ENCODE data around the gene TRPV4.

DNA sequence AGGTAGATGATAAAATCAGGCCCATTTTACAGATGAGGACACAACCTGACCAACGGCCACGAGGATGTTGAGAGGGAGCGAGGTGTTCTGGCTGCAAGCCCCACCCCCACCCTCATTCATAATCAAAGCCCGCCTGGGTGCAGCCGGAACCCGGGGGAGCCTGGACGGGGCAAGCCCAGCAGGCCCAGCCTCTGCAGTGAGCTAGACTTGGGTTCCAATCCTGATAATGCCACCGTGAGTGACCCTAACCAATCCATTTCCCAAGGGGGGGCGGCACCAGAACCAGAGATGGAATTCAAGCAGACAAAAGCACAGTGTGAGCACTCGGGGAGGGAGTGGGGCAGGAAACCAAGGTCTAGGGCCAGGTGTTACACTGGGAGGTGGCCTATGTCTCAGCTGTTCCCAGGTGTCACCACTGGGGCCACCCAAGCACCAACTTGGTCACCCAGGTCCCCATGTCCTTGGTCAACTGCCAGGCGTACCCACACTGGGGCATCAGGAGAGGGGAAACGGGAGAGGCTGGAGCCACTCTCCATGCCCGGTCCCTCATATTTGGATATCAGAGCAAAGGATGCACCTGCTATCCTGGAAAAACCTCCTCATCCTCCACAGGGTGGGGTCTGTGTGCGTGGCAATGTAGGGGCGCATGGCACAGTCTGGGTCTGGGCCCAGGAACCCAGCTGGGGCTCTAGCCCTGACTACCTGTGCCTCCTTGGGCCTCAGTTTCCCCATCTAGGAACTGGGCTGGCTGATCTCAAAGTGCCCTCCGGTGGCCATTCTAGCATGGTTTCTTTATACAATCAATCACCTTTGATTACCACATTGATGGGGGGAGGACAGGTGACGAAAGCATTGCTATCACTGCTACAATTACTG lies 61.2 kb downstream of the TRPV4 start:
- TF ChIP-seq, protein P1, sequence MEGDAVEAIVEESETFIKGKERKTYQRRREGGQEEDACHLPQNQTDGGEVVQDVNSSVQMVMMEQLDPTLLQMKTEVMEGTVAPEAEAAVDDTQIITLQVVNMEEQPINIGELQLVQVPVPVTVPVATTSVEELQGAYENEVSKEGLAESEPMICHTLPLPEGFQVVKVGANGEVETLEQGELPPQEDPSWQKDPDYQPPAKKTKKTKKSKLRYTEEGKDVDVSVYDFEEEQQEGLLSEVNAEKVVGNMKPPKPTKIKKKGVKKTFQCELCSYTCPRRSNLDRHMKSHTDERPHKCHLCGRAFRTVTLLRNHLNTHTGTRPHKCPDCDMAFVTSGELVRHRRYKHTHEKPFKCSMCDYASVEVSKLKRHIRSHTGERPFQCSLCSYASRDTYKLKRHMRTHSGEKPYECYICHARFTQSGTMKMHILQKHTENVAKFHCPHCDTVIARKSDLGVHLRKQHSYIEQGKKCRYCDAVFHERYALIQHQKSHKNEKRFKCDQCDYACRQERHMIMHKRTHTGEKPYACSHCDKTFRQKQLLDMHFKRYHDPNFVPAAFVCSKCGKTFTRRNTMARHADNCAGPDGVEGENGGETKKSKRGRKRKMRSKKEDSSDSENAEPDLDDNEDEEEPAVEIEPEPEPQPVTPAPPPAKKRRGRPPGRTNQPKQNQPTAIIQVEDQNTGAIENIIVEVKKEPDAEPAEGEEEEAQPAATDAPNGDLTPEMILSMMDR (IDR thresholded peaks at IDR 0.05) = no peak
- TF ChIP-seq POLR2A (IDR thresholded peaks at IDR 0.05) = no peak

All from uterus (tissue), 2 donors.